Tibial nerve (tissue), 4 donors: ENCODE measurements around the gene APLP2.

Experiments used
- EP300 ChIP-seq, 2 donors: sonication (generic); formaldehyde crosslinking; IDR thresholded peaks; one replicate each; pipeline ENCODE4 v1.6.1; 2017; ENCODE audit warnings: antibody characterized with exemption in 2 of 2, mild to moderate bottlenecking in 1 of 2
- POLR2A ChIP-seq, 2 donors: fragments of 450-650 bp; IDR thresholded peaks; one replicate each; pipeline ENCODE4 v1.6.1; 2017; ENCODE audit warnings: antibody characterized with exemption in 2 of 2, mild to moderate bottlenecking in 2 of 2, moderate library complexity in 2 of 2
- TF ChIP-seq, protein P1 (sequence below), 5 experiments: fragments of 200-600 bp in 3 of 5; fragments of 450-650 bp in 2 of 5; sonication (generic) in 3 of 5; IDR thresholded peaks; one replicate each; pipeline ENCODE4 v1.5.1; 2016 to 2019; ENCODE audit warnings: antibody characterized with exemption in 5 of 5, mild to moderate bottlenecking in 3 of 5, moderate library complexity in 2 of 5

GRCh38 chr11:130062026-130062425 lies 7.7 kb upstream of the APLP2 start:
- TF ChIP-seq, protein P1, sequence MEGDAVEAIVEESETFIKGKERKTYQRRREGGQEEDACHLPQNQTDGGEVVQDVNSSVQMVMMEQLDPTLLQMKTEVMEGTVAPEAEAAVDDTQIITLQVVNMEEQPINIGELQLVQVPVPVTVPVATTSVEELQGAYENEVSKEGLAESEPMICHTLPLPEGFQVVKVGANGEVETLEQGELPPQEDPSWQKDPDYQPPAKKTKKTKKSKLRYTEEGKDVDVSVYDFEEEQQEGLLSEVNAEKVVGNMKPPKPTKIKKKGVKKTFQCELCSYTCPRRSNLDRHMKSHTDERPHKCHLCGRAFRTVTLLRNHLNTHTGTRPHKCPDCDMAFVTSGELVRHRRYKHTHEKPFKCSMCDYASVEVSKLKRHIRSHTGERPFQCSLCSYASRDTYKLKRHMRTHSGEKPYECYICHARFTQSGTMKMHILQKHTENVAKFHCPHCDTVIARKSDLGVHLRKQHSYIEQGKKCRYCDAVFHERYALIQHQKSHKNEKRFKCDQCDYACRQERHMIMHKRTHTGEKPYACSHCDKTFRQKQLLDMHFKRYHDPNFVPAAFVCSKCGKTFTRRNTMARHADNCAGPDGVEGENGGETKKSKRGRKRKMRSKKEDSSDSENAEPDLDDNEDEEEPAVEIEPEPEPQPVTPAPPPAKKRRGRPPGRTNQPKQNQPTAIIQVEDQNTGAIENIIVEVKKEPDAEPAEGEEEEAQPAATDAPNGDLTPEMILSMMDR (IDR thresholded peaks at IDR 0.05): no peak
- TF ChIP-seq POLR2A (IDR thresholded peaks at IDR 0.05) (no peak), EP300 (IDR thresholded peaks at IDR 0.05) (no peak)
